Mucosa of descending colon (tissue), 3 donors: ENCODE results near the gene OR52B2. TPM values are rescaled to one million over a fixed set of nuclear protein-coding genes. Genes with fewer than 3 reads are reported as not detected.

ENCODE experiments used
- ATAC-seq: fragments of 200-7000 bp; cut with Tn5 transposase; one replicate; pipeline ENCODE4 v1.9.1; 2020; ENCODE audit warnings: mild to moderate bottlenecking, moderate library complexity
- DNase-seq, 3 donors: peaks; one replicate each; pipeline ENCODE4 v3.0.0-alpha.2; 2020
- H3K36me3 ChIP-seq: fragments of 200-600 bp; one replicate; pipeline ENCODE4 v1.8.0; 2021; ENCODE audit warnings: low read depth, mild to moderate bottlenecking
- H3K4me1 ChIP-seq: fragments of 200-600 bp; one replicate; pipeline ENCODE4 v1.8.0; 2021; ENCODE audit warnings: low read depth, mild to moderate bottlenecking
- H3K4me3 ChIP-seq: fragments of 200-600 bp; one replicate; pipeline ENCODE4 v1.8.0; 2021; ENCODE audit warnings: mild to moderate bottlenecking
- H3K9me3 ChIP-seq: fragments of 200-600 bp; one replicate; pipeline ENCODE4 v1.8.0; 2021; ENCODE audit warnings: mild to moderate bottlenecking
- intact Hi-C, 2 donors: fragments of 100-400 bp; cut with DNase I in 1 of 2; cut with micrococcal nuclease in 1 of 2; formaldehyde crosslinking; loops; one replicate each; pipeline versions ENCODE4 v1.11.0 to v1.11.1; 2022; cut with DNase I, micrococcal nuclease
- total RNA-seq, 3 donors: library from RNA; stranded (reverse); fragmentation: NEBNext Ultra II Directional in 2 of 3; extraction: Animal tissue kit (Norgen Biotek cat#: 25700) in 2 of 3; gene quantifications; one replicate each; pipeline versions ENCODE4 v1.2.1 to v1.2.4, GENCODE V29; 2021 to 2023
- TF ChIP-seq, protein P1 (sequence below): fragments of 200-600 bp; IDR thresholded peaks from one replicate; pipeline ENCODE4 v1.8.0; 2022; ENCODE audit warnings: antibody characterized with exemption, mild to moderate bottlenecking
- donor health status: DM: no; HTN: no; CAD: no; lungs with moderate emphysema.
- donor health status: DM: no; HTN: no; CAD: no.
- donor health status: DM: no; HTN: yes; CAD: no.

OR52B2 gene
- total RNA-seq, 3 donors from 2014 or later = not detected

DNA sequence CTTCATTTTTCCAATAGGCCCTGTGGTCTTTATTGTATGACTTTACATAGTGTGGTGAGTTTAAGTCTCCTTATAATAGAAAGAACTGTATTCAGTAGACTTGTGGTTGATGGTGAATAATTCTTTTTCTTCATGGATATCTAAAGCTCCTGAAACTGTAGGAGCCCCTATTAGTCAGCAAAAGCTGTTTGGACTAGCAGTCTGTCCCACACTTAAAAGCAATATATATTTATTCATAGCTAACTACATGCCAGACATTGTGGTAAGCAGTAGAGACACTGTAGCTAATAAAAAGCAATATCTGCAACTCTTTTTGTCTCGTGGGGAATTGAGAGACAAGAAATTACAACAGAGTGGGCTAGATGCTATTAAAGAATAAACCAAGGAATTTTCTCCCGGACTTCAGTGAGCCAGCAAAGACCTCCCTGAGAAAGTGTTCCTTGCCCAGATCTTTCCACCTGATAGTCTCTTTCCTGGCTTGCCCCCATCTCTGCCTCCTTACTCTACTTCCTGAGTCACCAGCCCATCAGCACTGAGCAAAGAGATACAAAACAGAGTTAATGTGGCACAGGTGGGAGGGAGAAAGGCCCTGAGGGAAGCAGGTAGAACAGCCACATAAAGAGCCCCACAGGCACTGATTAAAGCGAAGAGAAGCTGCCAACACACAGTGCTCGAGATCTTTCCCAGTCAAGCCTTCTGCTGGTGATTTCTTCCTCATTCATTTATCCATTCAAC is 27.5 kb upstream of the OR52B2 start:
- ATAC-seq (no peak), DNase-seq (no peak)
- TF ChIP-seq, protein P1, sequence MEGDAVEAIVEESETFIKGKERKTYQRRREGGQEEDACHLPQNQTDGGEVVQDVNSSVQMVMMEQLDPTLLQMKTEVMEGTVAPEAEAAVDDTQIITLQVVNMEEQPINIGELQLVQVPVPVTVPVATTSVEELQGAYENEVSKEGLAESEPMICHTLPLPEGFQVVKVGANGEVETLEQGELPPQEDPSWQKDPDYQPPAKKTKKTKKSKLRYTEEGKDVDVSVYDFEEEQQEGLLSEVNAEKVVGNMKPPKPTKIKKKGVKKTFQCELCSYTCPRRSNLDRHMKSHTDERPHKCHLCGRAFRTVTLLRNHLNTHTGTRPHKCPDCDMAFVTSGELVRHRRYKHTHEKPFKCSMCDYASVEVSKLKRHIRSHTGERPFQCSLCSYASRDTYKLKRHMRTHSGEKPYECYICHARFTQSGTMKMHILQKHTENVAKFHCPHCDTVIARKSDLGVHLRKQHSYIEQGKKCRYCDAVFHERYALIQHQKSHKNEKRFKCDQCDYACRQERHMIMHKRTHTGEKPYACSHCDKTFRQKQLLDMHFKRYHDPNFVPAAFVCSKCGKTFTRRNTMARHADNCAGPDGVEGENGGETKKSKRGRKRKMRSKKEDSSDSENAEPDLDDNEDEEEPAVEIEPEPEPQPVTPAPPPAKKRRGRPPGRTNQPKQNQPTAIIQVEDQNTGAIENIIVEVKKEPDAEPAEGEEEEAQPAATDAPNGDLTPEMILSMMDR = no peak
- Histone ChIP-seq H3K9me3 (no peaks in the 10 kb centered on the region), H3K4me1 (no peaks in the 10 kb centered on the region), H3K4me3 (no peak overlapping the region), H3K36me3 (no peaks in the 10 kb centered on the region)
- intact Hi-C loops = no loop called here

DNA sequence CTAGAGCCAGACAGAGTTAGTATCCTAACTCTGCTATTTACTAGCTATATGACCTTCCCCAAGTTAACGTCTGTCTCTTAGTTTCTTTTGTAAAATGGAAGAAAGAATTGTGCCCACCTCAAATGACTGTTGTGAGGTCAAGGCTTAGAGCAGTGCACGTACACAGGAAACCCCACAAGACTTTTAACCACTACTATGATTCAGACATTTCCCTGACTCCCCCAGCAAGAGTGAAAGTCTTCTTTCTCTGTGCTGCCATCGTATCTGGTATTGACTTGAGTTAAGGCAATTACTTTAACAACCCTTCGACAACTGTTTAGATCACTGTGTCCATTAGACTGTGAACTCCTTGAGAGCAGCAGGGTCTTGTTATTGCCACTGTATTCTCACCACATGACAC is 26.3 kb upstream of the OR52B2 start:
- H3K4me3 ChIP-seq = no peak overlapping the region
- H3K4me1 ChIP-seq = no peaks in the 10 kb centered on the region
- no peaks in the 10 kb centered on the region for H3K9me3 ChIP-seq
- no peaks in the 10 kb centered on the region for H3K36me3 ChIP-seq
- DNase-seq (no peak), ATAC-seq (no peak)
- intact Hi-C loops = no loop called here
- TF ChIP-seq, protein P1 = no peak

DNA sequence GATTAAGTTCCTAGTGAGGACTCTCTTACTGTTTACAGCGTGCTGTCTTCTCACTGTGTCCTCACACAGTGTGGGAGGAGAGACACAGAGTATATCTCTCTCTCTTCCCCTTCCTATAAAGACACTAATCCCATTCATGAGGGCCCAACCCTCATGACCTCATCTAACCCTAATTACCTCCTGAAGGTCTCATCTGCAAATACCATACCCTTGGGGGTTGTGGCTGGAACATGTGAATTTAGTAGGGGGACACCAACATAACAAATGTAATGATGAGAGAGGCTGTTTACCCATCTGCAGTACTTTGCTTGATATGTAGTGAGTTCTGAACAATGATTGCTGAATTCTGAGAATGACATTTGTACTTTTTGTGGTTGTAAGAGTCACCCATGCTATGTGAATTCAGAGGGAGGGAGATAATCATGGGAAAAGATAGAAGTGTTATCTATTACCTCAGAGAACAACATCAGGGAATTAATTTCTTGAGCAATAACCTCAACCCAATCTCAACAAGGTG is 24.0 kb upstream of the OR52B2 start:
- TF ChIP-seq, protein P1 = no peak
- ATAC-seq (no peak), DNase-seq (no peak)
- no peaks in the 10 kb centered on the region for H3K4me1 ChIP-seq
- H3K36me3 ChIP-seq = no peaks in the 10 kb centered on the region
- no peaks in the 10 kb centered on the region for H3K9me3 ChIP-seq
- intact Hi-C loops = no loop called here
- H3K4me3 ChIP-seq = no peak overlapping the region

DNA sequence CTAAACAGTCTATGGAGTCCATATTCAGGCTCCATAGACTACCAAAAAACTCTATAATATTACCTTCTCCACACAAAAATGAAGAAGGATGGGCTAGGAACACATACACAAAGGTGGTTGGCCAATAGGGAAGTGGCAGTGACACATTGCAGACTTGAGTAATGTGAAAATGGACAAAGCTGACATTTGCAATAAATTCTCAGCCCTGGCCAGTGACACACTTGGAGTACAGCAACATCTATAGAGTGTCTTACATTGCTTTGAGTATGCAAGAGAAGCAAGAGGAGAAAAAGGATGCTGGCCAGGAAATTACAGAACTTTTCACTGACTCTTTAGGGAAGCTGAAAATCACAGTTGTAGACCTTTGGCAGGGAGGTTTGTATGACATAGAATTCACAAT is 21.6 kb upstream of the OR52B2 start:
- DNase-seq (no peak), ATAC-seq (no peak)
- Histone ChIP-seq H3K4me1 (no peaks in the 10 kb centered on the region), H3K36me3 (no peaks in the 10 kb centered on the region), H3K9me3 (no peaks in the 10 kb centered on the region), H3K4me3 (no peak overlapping the region)
- intact Hi-C loops = no loop called here
- TF ChIP-seq, protein P1 = no peak

DNA sequence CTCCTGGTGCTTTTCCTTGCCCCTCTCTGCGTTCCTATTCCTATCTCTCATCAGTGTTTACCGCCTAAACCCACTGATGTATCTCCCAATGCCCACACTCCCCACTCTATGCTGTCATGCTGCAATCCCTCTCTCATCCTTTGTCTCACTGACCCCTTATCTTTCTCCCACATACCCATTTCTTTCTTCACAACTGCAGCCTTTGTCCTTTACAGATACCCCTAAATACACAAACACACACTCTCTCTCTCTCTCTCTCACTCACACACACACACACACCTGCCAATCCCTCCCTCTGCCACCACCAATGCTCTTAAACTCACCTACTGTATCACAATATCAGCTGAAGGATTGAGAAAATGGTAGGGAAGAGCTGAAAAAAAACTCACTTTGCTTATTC is 5.3 kb upstream of the OR52B2 start:
- Histone ChIP-seq H3K9me3 (no peaks in the 10 kb centered on the region), H3K36me3 (no peaks in the 10 kb centered on the region), H3K4me3 (no peak overlapping the region), H3K4me1 (no peaks in the 10 kb centered on the region)
- TF ChIP-seq, protein P1 = no peak
- intact Hi-C loops = no loop called here
- no peak for ATAC-seq
- DNase-seq = no peak
